T-helper 22 cell (primary cell): Measurements from ENCODE around the gene RASSF5.

Experiments used
- DNase-seq: peaks from one replicate; pipeline ENCODE4 v3.0.0-alpha.2; 2020; ENCODE audit warnings: low read depth

The RASSF5 gene

GRCh38 chr1:206497774-206498173 lies 9.6 kb upstream of the RASSF5 start:
- no peak for DNase-seq

GRCh38 chr1:206498685-206499084 lies 8.6 kb upstream of the RASSF5 start:
- no peak for DNase-seq

- no peak for DNase-seq
Measured at GRCh38 chr1:206500046-206500445, 7.3 kb upstream of the RASSF5 start.

GRCh38 chr1:206501881-206502280 lies 5.5 kb upstream of the RASSF5 start:
- DNase-seq = no peak

GRCh38 chr1:206502403-206502802 lies 4.9 kb upstream of the RASSF5 start:
- DNase-seq = no peak

- DNase-seq = no peak
Measured at GRCh38 chr1:206502812-206503211, 4.5 kb upstream of the RASSF5 start.

GRCh38 chr1:206503591-206504362 lies 3.6 kb upstream of the RASSF5 start:
- no peak for DNase-seq

- DNase-seq = no peak
Measured at GRCh38 chr1:206504363-206504713, 3.0 kb upstream of the RASSF5 start.

- no peak for DNase-seq
Measured at GRCh38 chr1:206505702-206506355, 1.5 kb upstream of the RASSF5 start.

- DNase-seq = no peak
Measured at GRCh38 chr1:206506405-206507283, 687 bp upstream of the RASSF5 start.

GRCh38 chr1:206508130-206508889 lies 979 bp downstream of the RASSF5 start:
- DNase-seq = no peak

- no peak for DNase-seq
Measured at GRCh38 chr1:206508956-206509355, 1.6 kb downstream of the RASSF5 start.

GRCh38 chr1:206509612-206510257 lies 2.4 kb downstream of the RASSF5 start:
- no peak for DNase-seq

- no peak for DNase-seq
Measured at GRCh38 chr1:206510371-206510770, 3.0 kb downstream of the RASSF5 start.

GRCh38 chr1:206511362-206512057 lies 4.2 kb downstream of the RASSF5 start:
- no peak for DNase-seq

- no peak for DNase-seq
Measured at GRCh38 chr1:206512058-206512850, 4.9 kb downstream of the RASSF5 start.

- DNase-seq = no peak
Measured at GRCh38 chr1:206512851-206513180, 5.5 kb downstream of the RASSF5 start.

- DNase-seq = no peak
Measured at GRCh38 chr1:206513312-206514111, 6.2 kb downstream of the RASSF5 start.

GRCh38 chr1:206514813-206515387 lies 7.6 kb downstream of the RASSF5 start:
- DNase-seq = no peak
